GM10266 (cell line): ENCODE measurements around the gene CTSO.

ENCODE experiments used
- DNase-seq: peaks from one replicate; pipeline ENCODE4 v3.0.0; 2012; ENCODE audit errors: extremely low spot score
- CTCF ChIP-seq: IDR thresholded peaks from 2 replicates; pipeline ENCODE4 v1.5.1; 2012; ENCODE audit warnings: mild to moderate bottlenecking, low read depth; ENCODE audit not compliant: control insufficient read depth, insufficient read depth; ENCODE audit errors: missing control alignments

Gene CTSO

GRCh38 chr4:155953151-155954117 lies at the start of gene CTSO:
CTSO (minus strand) TSS chr4:155953866; CDS start chr4:155953847, 19 bp downstream.
- DNase-seq: peak; percentile 77
- TF ChIP-seq CTCF: peak; percentile 48

DNA sequence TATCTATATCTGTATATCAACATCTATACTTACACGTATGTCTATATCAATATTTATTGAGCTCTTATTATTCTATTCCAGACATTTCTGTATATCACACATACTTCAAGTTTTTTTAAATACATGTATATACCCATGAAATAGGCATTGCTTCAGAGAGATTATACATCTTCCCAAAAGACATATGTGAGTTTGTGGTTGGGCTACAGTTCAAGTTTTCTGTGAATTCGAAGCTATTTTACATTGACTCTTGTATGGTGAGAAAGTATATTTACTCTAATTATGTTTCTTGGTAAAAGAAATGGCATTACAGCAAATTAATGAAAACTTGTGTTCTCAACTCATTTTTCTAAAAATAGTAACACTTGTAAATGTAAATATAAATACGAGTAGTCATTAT lies 46.8 kb upstream of the CTSO start:
- TF ChIP-seq CTCF: no peak
- DNase-seq: no peak

DNA sequence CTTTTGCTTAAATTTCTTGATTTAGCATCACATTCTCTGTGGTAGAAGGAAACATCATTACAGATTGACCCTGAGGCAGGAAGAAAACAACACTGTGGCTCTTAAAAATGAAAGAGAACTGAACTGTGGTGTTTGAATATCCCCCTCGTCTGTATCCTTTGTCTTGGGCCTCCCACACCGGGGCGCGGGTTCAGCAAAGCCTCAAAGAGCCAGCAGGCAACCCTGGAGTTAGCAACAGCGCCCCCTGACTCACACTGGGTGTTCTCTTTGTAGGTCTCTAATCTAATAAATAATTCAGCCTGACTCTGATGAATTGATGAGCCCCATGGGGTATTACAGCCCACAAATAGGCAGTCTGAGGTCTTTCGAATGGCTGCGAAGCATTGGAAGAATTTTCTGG lies 46.1 kb upstream of the CTSO start:
- DNase-seq: peak; percentile 26
- TF ChIP-seq CTCF: no peak

DNA sequence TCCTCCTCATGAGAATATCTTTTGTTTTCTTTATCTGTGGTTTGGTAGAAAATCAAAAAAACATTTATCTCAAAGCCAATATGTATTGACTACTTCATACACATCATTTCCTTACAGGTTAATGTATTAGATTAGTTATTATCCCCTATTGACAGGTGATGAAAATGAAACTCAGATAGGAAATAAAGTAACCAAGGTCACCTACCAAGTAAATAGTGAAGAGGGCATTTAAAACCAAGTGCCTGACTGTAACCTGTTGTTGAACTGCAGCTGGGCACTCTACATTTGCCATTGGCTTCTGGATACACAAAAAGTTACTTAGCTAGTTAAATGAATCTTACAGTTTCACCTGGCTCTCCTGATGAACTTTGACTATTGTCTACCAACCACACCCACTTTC lies 41.4 kb upstream of the CTSO start:
- no peak for DNase-seq
- TF ChIP-seq CTCF: no peak

DNA sequence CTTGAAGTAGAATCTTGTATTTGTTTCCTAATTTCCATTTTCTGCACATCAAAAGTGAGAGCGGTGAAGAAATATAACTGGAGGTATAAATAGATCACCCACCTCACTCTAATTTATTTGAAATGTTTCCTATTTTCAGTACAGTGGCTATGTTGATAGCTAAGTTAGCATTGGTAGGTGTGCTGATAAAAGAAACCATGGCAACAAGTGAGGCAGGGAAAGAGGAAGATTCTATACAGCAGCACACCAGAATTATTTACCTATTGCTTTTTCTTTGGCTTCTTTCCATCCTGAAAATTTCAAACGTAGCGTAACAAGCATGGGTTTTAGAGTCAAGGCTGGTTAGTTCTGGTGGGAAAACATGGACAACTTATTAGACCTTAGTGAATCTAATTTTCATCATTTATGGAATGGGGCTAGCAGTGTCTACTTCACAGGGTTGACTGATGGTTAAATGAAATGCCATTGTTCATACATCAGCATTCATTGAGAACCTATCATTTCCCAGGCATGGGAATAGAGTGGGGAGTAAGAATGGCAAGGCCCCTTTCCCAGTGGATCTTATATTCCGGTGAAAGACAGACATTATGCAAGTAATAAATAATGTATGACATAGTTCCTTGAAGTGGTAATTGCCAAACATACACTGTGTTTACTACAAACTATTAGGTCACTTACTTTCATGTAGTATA lies 30.6 kb upstream of the CTSO start:
- TF ChIP-seq CTCF: no peak
- DNase-seq: no peak

GRCh38 chr4:155982736-155983385 lies 29.2 kb upstream of the CTSO start:
- DNase-seq: no peak
- no peak for TF ChIP-seq CTCF
